GM10266 (cell line): ENCODE results near the gene CFL1.

ENCODE experiments used
- DNase-seq: peaks from one replicate; pipeline ENCODE4 v3.0.0; 2012; ENCODE audit errors: extremely low spot score
- TF ChIP-seq, protein P1 (sequence below): IDR thresholded peaks from 2 replicates; pipeline ENCODE4 v1.5.1; 2012; ENCODE audit warnings: mild to moderate bottlenecking, low read depth; ENCODE audit not compliant: control insufficient read depth, insufficient read depth; ENCODE audit errors: missing control alignments

CFL1 gene

DNA sequence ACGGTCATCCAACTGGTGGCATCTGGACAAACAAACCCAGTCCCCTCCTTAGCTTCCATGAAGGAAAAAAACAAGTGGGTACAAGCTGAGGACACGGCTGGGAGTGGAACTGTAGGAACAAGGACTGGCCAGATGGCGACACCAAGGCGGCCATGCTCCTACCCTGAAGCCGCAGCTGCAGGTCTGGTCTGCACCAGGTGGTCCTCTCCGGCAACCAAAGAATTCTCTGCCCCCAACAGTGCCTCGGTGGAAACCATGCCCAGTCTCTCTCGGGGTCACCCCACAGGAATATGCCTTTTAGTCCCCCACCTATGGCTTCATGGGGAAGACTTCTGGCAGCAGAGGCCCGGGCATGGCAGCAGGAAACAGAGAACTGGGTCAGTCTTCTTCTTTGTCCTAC, 48.5 kb downstream of the CFL1 start:
- TF ChIP-seq, protein P1, sequence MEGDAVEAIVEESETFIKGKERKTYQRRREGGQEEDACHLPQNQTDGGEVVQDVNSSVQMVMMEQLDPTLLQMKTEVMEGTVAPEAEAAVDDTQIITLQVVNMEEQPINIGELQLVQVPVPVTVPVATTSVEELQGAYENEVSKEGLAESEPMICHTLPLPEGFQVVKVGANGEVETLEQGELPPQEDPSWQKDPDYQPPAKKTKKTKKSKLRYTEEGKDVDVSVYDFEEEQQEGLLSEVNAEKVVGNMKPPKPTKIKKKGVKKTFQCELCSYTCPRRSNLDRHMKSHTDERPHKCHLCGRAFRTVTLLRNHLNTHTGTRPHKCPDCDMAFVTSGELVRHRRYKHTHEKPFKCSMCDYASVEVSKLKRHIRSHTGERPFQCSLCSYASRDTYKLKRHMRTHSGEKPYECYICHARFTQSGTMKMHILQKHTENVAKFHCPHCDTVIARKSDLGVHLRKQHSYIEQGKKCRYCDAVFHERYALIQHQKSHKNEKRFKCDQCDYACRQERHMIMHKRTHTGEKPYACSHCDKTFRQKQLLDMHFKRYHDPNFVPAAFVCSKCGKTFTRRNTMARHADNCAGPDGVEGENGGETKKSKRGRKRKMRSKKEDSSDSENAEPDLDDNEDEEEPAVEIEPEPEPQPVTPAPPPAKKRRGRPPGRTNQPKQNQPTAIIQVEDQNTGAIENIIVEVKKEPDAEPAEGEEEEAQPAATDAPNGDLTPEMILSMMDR: no peak

DNA sequence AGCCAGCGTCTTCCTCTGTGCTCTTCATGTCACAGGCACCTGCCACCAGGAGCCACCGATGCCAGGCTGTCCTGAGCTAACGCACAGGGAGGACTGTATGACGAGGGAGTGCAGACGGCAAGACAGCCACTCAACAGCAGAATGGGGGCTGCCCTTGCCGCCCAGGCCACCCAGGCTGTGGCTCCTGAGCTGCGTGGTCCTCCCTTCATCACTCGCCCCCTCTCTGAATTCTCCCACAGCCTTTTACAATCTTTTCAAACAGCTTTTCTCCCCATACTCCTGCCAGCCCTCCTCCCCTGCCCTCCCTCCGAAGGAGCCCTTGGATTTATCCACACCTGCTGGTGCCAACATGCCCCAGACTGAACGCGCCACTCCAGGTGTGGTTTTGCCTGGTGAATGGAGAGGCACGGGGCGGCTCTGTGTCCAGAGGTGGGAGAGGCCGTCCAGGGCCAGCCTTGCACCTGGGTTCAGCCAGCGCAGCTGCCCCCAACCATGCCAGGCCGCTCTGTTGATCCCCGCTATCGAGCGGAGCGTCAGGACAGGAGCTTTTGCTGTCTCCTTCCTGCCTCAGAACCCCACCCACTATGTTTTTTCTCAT, 49.1 kb downstream of the CFL1 start:
- DNase-seq: no peak
- TF ChIP-seq, protein P1: no peak

More for the DNA sequence above, 48.5 kb downstream of the CFL1 start:
- no peak for DNase-seq

DNA sequence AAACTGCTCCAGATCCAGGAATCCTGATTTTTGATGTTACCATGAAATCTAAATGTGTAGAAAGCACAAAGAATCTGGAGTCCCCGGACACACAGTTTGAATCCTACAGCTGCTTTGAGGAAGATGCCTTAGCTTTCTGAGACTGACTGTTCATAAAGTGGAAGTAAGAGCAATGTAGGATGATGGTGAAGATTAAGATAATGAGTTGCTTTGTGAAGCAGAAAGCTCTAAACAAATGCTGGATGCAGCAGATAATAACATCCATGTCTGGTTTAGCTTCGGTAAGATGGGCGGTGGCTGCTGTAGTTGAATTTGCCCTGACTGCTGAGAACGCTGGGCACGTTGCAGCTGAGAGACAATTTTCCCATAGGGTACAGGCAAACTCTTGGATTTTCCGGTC, 51.0 kb downstream of the CFL1 start:
- DNase-seq: no peak

More for the DNA sequence above, 51.0 kb downstream of the CFL1 start:
- TF ChIP-seq, protein P1: no peak
